Measurements from ENCODE around the gene GALT. TPM values are rescaled to one million over a fixed set of nuclear protein-coding genes. Genes with fewer than 3 reads are reported as not detected.

Gene GALT
- 100 to 1,000 TPM; 111 to 310 (median 185) TPM for total RNA-seq

GRCh38 chr9:34646211-34647083 is at the start of gene GALT:
TSS of gene GALT (plus strand) at chr9:34646675. CDS start at chr9:34646705, 30 bp downstream.
- Histone ChIP-seq H3K4me3 (peak within 1 kb of the TSS; percentile 69 to 83 (median 78)), H3K9me3 (no peaks in the 10 kb centered on the region), H3K4me1 (peaks cover 0 to 28% (median 14%) of the 10 kb centered on the region in 4 donors), H3K27me3 (no peaks in the 10 kb centered on the region), H3K27ac (peak within 1 kb of the TSS; percentile 75 to 94 (median 88)), H3K36me3 (peaks cover 0 to 25% (median 0%) of the 10 kb centered on the region in 3 donors)
- TF ChIP-seq POLR2A (IDR thresholded peaks at IDR 0.05) (peak; percentile 65 to 77), CTCF (IDR thresholded peaks at IDR 0.05) (peak in 4 of 6 experiments; percentile 1 to 54 (median 26))
- DNase-seq = peak; percentile 99 to 100 (median 99)

- Histone ChIP-seq H3K4me1 (no peaks in the 10 kb centered on the region), H3K27me3 (no peaks in the 10 kb centered on the region), H3K36me3 (no peaks in the 10 kb centered on the region), H3K27ac (no peak overlapping the region), H3K9me3 (no peaks in the 10 kb centered on the region), H3K4me3 (no peak overlapping the region)
- no peak for TF ChIP-seq POLR2A (IDR thresholded peaks at IDR 0.05)
- no peak for TF ChIP-seq CTCF (IDR thresholded peaks at IDR 0.05)
- no peak for DNase-seq
Observed at GRCh38 chr9:34599546-34599945, 46.9 kb upstream of the GALT start.

GRCh38 chr9:34600908-34601307 is 45.6 kb upstream of the GALT start:
- TF ChIP-seq CTCF (IDR thresholded peaks at IDR 0.05) (no peak), POLR2A (IDR thresholded peaks at IDR 0.05) (no peak)
- Histone ChIP-seq H3K4me3 (no peak overlapping the region), H3K9me3 (no peaks in the 10 kb centered on the region), H3K4me1 (no peaks in the 10 kb centered on the region), H3K27me3 (no peaks in the 10 kb centered on the region), H3K27ac (no peak overlapping the region), H3K36me3 (no peaks in the 10 kb centered on the region)
- DNase-seq = no peak

GRCh38 chr9:34601937-34602573 is 44.4 kb upstream of the GALT start:
- Histone ChIP-seq H3K27me3 (no peaks in the 10 kb centered on the region), H3K4me3 (no peak overlapping the region), H3K4me1 (peaks cover 0 to 5% (median 0%) of the 10 kb centered on the region in 4 donors), H3K9me3 (no peaks in the 10 kb centered on the region), H3K27ac (no peak overlapping the region), H3K36me3 (no peaks in the 10 kb centered on the region)
- no peak for TF ChIP-seq CTCF (IDR thresholded peaks at IDR 0.05)
- TF ChIP-seq POLR2A (IDR thresholded peaks at IDR 0.05) = no peak
- no peak for DNase-seq

GRCh38 chr9:34603610-34604231 is 42.8 kb upstream of the GALT start:
- DNase-seq = peak; percentile 83 to 94 (median 84)
- no peaks in the 10 kb centered on the region for H3K36me3 ChIP-seq
- TF ChIP-seq CTCF (IDR thresholded peaks at IDR 0.05) (peak; percentile 84 to 93 (median 92)), POLR2A (IDR thresholded peaks at IDR 0.05) (no peak)
- H3K4me3 ChIP-seq = no peak overlapping the region
- H3K27me3 ChIP-seq = no peaks in the 10 kb centered on the region
- H3K27ac ChIP-seq = no peak overlapping the region
- H3K4me1 ChIP-seq = peaks cover 0 to 9% (median 0%) of the 10 kb centered on the region in 4 donors
- no peaks in the 10 kb centered on the region for H3K9me3 ChIP-seq
